Sigmoid colon (tissue), 7 donors: Measurements from ENCODE around the gene CLEC2L. TPM values are rescaled to one million over a fixed set of nuclear protein-coding genes. Genes with fewer than 3 reads are reported as not detected.

Experiments used
- DNase-seq: peaks from one replicate; pipeline ENCODE4 v3.0.0-alpha.2; 2019
- H3K27ac ChIP-seq, 4 donors: fragments of 200-600 bp; sonication (generic); one replicate each; pipeline ENCODE4 v1.5.1; 2016 to 2019; ENCODE audit warnings: mild to moderate bottlenecking in 1 of 4
- H3K27me3 ChIP-seq, 3 donors: fragments of 200-600 bp; sonication (generic); one replicate each; pipeline ENCODE4 v1.5.1; 2019; ENCODE audit warnings: mild to moderate bottlenecking in 1 of 3
- H3K36me3 ChIP-seq, 4 donors: fragments of 200-600 bp; sonication (generic); one replicate each; pipeline ENCODE4 v1.5.1; 2016 to 2019
- H3K4me1 ChIP-seq, 4 donors: fragments of 200-600 bp; sonication (generic); one replicate each; pipeline ENCODE4 v1.5.1; 2017 to 2019
- H3K4me3 ChIP-seq, 4 donors: fragments of 200-600 bp; sonication (generic); one replicate each; pipeline ENCODE4 v1.5.1; 2017 to 2019; ENCODE audit warnings: mild to moderate bottlenecking in 2 of 4, moderate library complexity in 1 of 4
- H3K9me3 ChIP-seq, 4 donors: fragments of 200-600 bp in 3 of 4; sonication (generic) in 3 of 4; one replicate each; pipeline versions ENCODE4 v1.5.1 to v1.6.1; 2013 to 2019
- EP300 ChIP-seq, 4 donors: sonication (generic); formaldehyde crosslinking; IDR thresholded peaks; one replicate each; pipeline ENCODE4 v1.6.1; 2017; ENCODE audit warnings: antibody characterized with exemption in 4 of 4
- POLR2A ChIP-seq, 2 donors: fragments of 450-650 bp; IDR thresholded peaks; one replicate each; pipeline ENCODE4 v1.6.1; 2016; ENCODE audit warnings: antibody characterized with exemption in 2 of 2, mild to moderate bottlenecking in 2 of 2, moderate library complexity in 2 of 2
- POLR2AphosphoS5 ChIP-seq, 4 donors: sonication (generic); formaldehyde crosslinking; IDR thresholded peaks; one replicate each; pipeline ENCODE4 v1.6.1; 2017; ENCODE audit warnings: antibody characterized with exemption in 4 of 4
- WGBS, 2 donors: extraction: QIAGEN DNeasy Blood & Tissue Kit; methylation state at CpG; one replicate each; pipeline ENCODE4 v1.1.7; 2013; 5-methylcytosine and 5-hydroxymethylcytosine counted together
- intact Hi-C: fragments of 100-400 bp; cut with DNase I; formaldehyde crosslinking; loops from one replicate; pipeline ENCODE4 v1.15.1; 2023
- polyA plus RNA-seq, 3 donors: library from polyadenylated mRNA; stranded (reverse); fragments of 200-250 nt; gene quantifications; one replicate each; pipeline ENCODE4 v1.2.3, GENCODE V29; 2013
- total RNA-seq, 4 donors: library from RNA; depleted of rRNA; stranded (reverse); fragments of >200 nt; gene quantifications; one replicate each; pipeline ENCODE4 v1.1.0, GENCODE V29; 2016
- TF ChIP-seq, protein P1 (sequence below), 4 experiments: fragments of 450-650 bp in 3 of 4; fragments of 200-600 bp in 1 of 4; IDR thresholded peaks; one replicate each; pipeline ENCODE4 v1.5.1; 2016 to 2019; ENCODE audit warnings: antibody characterized with exemption in 4 of 4, mild to moderate bottlenecking in 3 of 4, moderate library complexity in 2 of 4
- donor health status: healthy with polysubstance abuse.
- donor health status: Bipolar disorder and iron deficiency.
- donor health status: healthy.

Gene CLEC2L
- total and polyA plus RNA-seq, 7 donors, result 0.38 to 10.0 TPM; not detected in 5

DNA sequence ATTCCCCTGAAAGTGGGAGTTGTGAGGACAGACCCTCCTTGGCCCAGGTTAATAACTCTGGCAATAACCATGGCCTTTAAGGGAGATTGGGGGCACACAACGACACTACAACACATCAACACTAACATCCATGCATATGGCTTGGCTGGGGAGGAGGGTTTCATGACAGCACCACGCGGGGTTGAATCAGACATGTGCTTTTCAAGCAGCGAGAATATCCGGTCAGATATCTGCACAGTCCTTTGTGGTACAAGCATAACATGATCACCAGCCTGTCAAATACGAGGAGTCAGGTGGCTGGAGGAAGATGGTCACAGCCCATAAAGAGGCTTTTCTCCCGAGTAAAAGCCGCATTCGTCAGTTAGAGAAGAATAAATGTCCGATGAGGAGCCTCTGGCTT, 27.0 kb upstream of the CLEC2L start:
- no peak for DNase-seq
- intact Hi-C loops, result no loop called here
- no peak overlapping the region for H3K4me3 ChIP-seq
- H3K9me3 ChIP-seq, result peaks cover 0 to 8% (median 2%) of the 10 kb centered on the region in 4 donors
- H3K27ac ChIP-seq, result no peak overlapping the region
- H3K4me1 ChIP-seq, result peaks cover 0 to 10% (median 2%) of the 10 kb centered on the region in 4 donors
- TF ChIP-seq POLR2A (IDR thresholded peaks at IDR 0.05), result no peak
- TF ChIP-seq EP300 (IDR thresholded peaks at IDR 0.05), result no peak
- TF ChIP-seq, protein P1, sequence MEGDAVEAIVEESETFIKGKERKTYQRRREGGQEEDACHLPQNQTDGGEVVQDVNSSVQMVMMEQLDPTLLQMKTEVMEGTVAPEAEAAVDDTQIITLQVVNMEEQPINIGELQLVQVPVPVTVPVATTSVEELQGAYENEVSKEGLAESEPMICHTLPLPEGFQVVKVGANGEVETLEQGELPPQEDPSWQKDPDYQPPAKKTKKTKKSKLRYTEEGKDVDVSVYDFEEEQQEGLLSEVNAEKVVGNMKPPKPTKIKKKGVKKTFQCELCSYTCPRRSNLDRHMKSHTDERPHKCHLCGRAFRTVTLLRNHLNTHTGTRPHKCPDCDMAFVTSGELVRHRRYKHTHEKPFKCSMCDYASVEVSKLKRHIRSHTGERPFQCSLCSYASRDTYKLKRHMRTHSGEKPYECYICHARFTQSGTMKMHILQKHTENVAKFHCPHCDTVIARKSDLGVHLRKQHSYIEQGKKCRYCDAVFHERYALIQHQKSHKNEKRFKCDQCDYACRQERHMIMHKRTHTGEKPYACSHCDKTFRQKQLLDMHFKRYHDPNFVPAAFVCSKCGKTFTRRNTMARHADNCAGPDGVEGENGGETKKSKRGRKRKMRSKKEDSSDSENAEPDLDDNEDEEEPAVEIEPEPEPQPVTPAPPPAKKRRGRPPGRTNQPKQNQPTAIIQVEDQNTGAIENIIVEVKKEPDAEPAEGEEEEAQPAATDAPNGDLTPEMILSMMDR (IDR thresholded peaks at IDR 0.05), result no peak
- TF ChIP-seq POLR2AphosphoS5 (IDR thresholded peaks at IDR 0.05), result no peak
- H3K27me3 ChIP-seq, result no peaks in the 10 kb centered on the region
- WGBS, 2 donors, result 94 to 95% methylated on average over 10 of the region's 10 CpGs
- no peaks in the 10 kb centered on the region for H3K36me3 ChIP-seq

DNA sequence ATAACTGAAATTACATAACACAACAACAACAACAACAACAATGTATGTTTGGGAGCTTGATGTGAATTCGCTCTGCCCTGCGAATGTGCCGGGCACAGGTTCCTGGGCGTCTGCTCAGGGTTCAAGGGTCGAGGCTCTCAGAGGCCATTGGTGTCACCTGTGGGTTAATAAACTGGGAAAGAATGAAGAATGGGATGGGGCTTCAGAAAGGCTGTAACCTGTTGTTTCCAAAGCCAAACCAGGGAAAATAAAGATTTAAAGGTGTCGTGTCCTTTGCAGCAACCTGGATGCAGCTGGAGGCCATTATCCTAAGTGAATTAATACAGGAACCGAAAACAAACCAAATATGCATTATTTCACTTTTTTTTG, 22.7 kb upstream of the CLEC2L start:
- no peak for DNase-seq
- H3K27ac ChIP-seq, result no peak overlapping the region
- intact Hi-C loops, result no loop called here
- H3K36me3 ChIP-seq, result no peaks in the 10 kb centered on the region
- no peak for TF ChIP-seq EP300 (IDR thresholded peaks at IDR 0.05)
- 74 to 96% methylated on average over 7 of the region's 7 CpGs for WGBS, 2 donors
- peaks cover 0 to 10% (median 2%) of the 10 kb centered on the region in 4 donors for H3K4me1 ChIP-seq
- H3K9me3 ChIP-seq, result no peaks in the 10 kb centered on the region
- H3K4me3 ChIP-seq, result no peak overlapping the region
- H3K27me3 ChIP-seq, result no peaks in the 10 kb centered on the region

DNA sequence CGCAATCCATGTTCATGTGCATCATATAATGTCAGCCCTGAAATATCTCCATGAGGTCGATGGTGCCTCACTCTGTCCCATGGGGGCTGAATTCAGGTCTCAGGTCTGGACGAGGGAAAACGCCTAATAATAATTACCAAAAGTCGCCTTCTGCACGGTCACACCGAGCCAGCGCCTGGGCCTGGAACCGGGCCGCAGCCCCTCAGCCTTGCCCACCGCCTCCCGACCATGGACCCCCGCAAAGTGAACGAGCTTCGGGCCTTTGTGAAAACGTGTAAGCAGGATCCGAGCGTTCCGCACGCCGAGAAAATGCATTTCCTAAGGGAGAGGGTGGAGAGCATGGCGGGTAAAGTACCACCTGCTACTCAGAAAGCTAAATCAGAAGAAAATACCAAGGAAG, 21.3 kb upstream of the CLEC2L start:
- TF ChIP-seq EP300 (IDR thresholded peaks at IDR 0.05), result no peak
- Histone ChIP-seq H3K4me1 (peaks cover 0 to 10% (median 2%) of the 10 kb centered on the region in 4 donors), H3K27me3 (no peaks in the 10 kb centered on the region), H3K9me3 (no peaks in the 10 kb centered on the region), H3K27ac (no peak overlapping the region), H3K36me3 (no peaks in the 10 kb centered on the region), H3K4me3 (no peak overlapping the region)
- WGBS, 2 donors, result 89 to 93% methylated on average over 22 of the region's 22 CpGs
- no peak for DNase-seq
- intact Hi-C loops, result no loop called here

DNA sequence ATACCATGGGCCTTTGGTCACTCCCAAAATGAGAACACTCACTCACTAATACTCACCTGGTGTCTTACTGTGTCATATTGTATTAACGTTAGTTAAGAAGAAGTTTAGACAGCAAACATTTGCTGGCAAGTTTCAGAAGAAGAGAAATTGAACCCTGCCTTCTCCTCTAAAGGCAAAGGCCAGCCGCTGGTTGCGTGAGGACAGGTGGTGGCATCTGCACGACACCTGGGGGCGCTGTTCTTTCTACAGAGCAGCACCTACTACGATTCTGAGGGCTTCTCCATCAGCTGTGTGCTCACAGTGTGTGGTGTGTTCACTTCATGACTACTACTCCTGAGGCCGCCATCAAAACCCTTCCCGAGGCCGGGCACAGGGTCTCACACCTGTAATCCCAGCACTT, 17.9 kb upstream of the CLEC2L start:
- peaks cover 0 to under 1% (median 0%) of the 10 kb centered on the region in 4 donors for H3K4me1 ChIP-seq
- no peaks in the 10 kb centered on the region for H3K36me3 ChIP-seq
- no peak overlapping the region for H3K27ac ChIP-seq
- no peaks in the 10 kb centered on the region for H3K9me3 ChIP-seq
- TF ChIP-seq EP300 (IDR thresholded peaks at IDR 0.05), result no peak
- TF ChIP-seq POLR2AphosphoS5 (IDR thresholded peaks at IDR 0.05), result no peak
- TF ChIP-seq, protein P1 (IDR thresholded peaks at IDR 0.05), result no peak
- TF ChIP-seq POLR2A (IDR thresholded peaks at IDR 0.05), result no peak
- WGBS, 2 donors, result 76 to 80% methylated on average over 9 of the region's 9 CpGs
- H3K27me3 ChIP-seq, result no peaks in the 10 kb centered on the region
- H3K4me3 ChIP-seq, result no peak overlapping the region
- intact Hi-C loops, result no loop called here
- no peak for DNase-seq

DNA sequence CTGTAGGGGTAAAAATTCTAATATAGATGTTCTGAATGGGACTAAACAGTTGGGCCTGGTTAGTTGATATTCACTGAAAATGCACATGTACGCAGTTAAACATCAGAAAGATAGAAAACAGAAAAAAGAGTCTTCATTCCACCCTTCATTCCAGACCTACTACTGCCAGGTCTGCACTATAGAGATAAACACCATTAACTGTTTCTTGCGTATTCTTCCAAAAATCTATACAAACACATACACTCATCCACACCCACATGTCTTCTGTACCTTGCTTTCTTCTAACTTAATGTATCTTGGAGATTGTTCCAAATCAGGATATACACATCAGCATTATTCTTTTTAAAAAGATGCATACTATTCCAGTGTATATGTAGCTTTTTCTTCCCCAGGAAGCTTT, 13.9 kb upstream of the CLEC2L start:
- TF ChIP-seq POLR2A (IDR thresholded peaks at IDR 0.05), result no peak
- TF ChIP-seq, protein P1 (IDR thresholded peaks at IDR 0.05), result no peak
- no peaks in the 10 kb centered on the region for H3K9me3 ChIP-seq
- no peak for DNase-seq
- H3K36me3 ChIP-seq, result no peaks in the 10 kb centered on the region
- intact Hi-C loops, result no loop called here
- no peak overlapping the region for H3K4me3 ChIP-seq
- no peaks in the 10 kb centered on the region for H3K4me1 ChIP-seq
- H3K27me3 ChIP-seq, result no peaks in the 10 kb centered on the region
- no peak overlapping the region for H3K27ac ChIP-seq
- WGBS, 2 donors, result 90 to 99% methylated on average over 2 of the region's 2 CpGs

DNA sequence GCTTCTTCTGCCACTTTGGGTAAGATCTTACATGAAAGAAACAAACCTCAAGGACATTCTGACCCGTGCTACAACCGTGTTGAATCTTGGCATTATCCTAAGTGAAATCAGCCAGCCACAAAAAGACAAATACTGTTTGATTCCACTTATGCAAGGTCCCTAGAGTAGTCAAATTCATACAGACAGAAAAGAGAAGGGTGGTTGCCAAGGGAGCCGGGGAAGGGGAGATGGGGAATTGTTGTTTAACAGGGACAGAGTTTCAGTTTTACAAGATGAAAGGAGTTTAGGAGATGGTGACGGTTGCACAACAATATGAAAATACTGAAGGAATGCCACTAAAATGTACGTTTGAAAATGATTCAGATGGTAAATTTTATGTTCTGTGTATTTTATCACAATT, 12.2 kb upstream of the CLEC2L start:
- no peaks in the 10 kb centered on the region for H3K4me1 ChIP-seq
- TF ChIP-seq EP300 (IDR thresholded peaks at IDR 0.05), result no peak
- no peak for TF ChIP-seq POLR2AphosphoS5 (IDR thresholded peaks at IDR 0.05)
- TF ChIP-seq POLR2A (IDR thresholded peaks at IDR 0.05), result no peak
- TF ChIP-seq, protein P1 (IDR thresholded peaks at IDR 0.05), result no peak
- no peaks in the 10 kb centered on the region for H3K27me3 ChIP-seq
- H3K36me3 ChIP-seq, result no peaks in the 10 kb centered on the region
- DNase-seq, result no peak
- intact Hi-C loops, result no loop called here
- no peak overlapping the region for H3K4me3 ChIP-seq
- 72 to 77% methylated on average over 5 of the region's 5 CpGs for WGBS, 2 donors
- H3K27ac ChIP-seq, result no peak overlapping the region
- no peaks in the 10 kb centered on the region for H3K9me3 ChIP-seq
